HepG2 (cell line): Measurements from ENCODE around the gene AHCY. TPM values are rescaled to one million over a fixed set of nuclear protein-coding genes. Genes with fewer than 3 reads are reported as not detected.

Experiments used
- ARNT2 ChIP-seq: sonication (generic); formaldehyde crosslinking; IDR thresholded peaks from 2 replicates; pipeline ENCODE4 v1.8.0; 2022; ENCODE audit warnings: mild to moderate bottlenecking, low read depth, missing genetic modification reagents, moderate library complexity
- CENPT ChIP-seq: sonication (generic); formaldehyde crosslinking; IDR thresholded peaks from 2 replicates; pipeline ENCODE4 v1.8.0; 2022; ENCODE audit warnings: low read depth, mild to moderate bottlenecking, moderate library complexity, missing genetic modification reagents
- CREB1 ChIP-seq, 2 experiments: fragments of 450-650 bp in 1 of 2; IDR thresholded peaks; 2 replicates each; pipeline ENCODE4 v1.6.1; 2016 to 2017; ENCODE audit warnings: control low read depth in 1 of 2, mild to moderate bottlenecking in 1 of 2, missing compliant biosample characterization in 1 of 2, missing genetic modification characterization in 1 of 2
- HMG20A ChIP-seq: IDR thresholded peaks from 2 replicates; pipeline ENCODE4 v1.6.1; 2016; ENCODE audit warnings: borderline replicate concordance
- HNF4G ChIP-seq, 2 experiments: sonication (generic) in 1 of 2; formaldehyde crosslinking in 1 of 2; IDR thresholded peaks; 2 replicates each; pipeline versions ENCODE4 v1.4.0 to v1.6.1; 2011 to 2020; ENCODE audit warnings: borderline replicate concordance in 2 of 2, low read depth in 2 of 2, mild to moderate bottlenecking in 2 of 2, low read length in 1 of 2, missing genetic modification reagents in 1 of 2, moderate library complexity in 1 of 2
- NCOR1 ChIP-seq: fragments of 200-600 bp; sonication (generic); IDR thresholded peaks from 2 replicates; pipeline ENCODE4 v1.7.0; 2017; ENCODE audit warnings: antibody characterized with exemption, low read length, borderline replicate concordance
- NFIC ChIP-seq: IDR thresholded peaks from 2 replicates; pipeline ENCODE4 v1.6.1; 2012; ENCODE audit warnings: mild to moderate bottlenecking, low read length, inconsistent platforms
- NRL ChIP-seq: sonication (generic); formaldehyde crosslinking; IDR thresholded peaks from 2 replicates; pipeline ENCODE4 v1.5.0; 2020; ENCODE audit warnings: missing genetic modification reagents, mild to moderate bottlenecking, moderate library complexity, borderline replicate concordance
- POLR2A ChIP-seq, 2 experiments: IDR thresholded peaks; 2 replicates each; pipeline ENCODE4 v1.6.1; 2011; ENCODE audit warnings: low read depth in 2 of 2, low read length in 2 of 2, mild to moderate bottlenecking in 1 of 2, moderate library complexity in 1 of 2; ENCODE audit not compliant: insufficient read depth in 1 of 2
- SALL2 ChIP-seq: sonication (generic); formaldehyde crosslinking; IDR thresholded peaks from 2 replicates; pipeline ENCODE4 v1.8.1; 2023; ENCODE audit warnings: mild to moderate bottlenecking, missing genetic modification reagents, inconsistent platforms
- SIX4 ChIP-seq: sonication (generic); formaldehyde crosslinking; IDR thresholded peaks from 2 replicates; pipeline ENCODE4 v1.4.0; 2020; ENCODE audit warnings: missing genetic modification reagents
- SP2 ChIP-seq: sonication (generic); formaldehyde crosslinking; IDR thresholded peaks from 2 replicates; pipeline ENCODE4 v1.5.1; 2020; ENCODE audit warnings: mild to moderate bottlenecking, missing genetic modification reagents
- TP53 ChIP-seq: sonication (generic); formaldehyde crosslinking; conservative IDR thresholded peaks from 2 replicates; pipeline ENCODE4 v1.4.0; 2020; ENCODE audit warnings: missing genetic modification reagents
- U2AF1 ChIP-seq: fragments of 200-400 bp; formaldehyde crosslinking; optimal IDR thresholded peaks from 2 replicates; pipeline ENCODE3; 2017; ENCODE audit warnings: mild to moderate bottlenecking, low read depth, low read length
- YY1 ChIP-seq: IDR thresholded peaks from 2 replicates; pipeline ENCODE4 v1.6.1; 2011; ENCODE audit warnings: low read length, low read depth, moderate library complexity, mild to moderate bottlenecking; ENCODE audit not compliant: insufficient read depth, insufficient replicate concordance
- ZBTB42 ChIP-seq: sonication (generic); formaldehyde crosslinking; IDR thresholded peaks from 2 replicates; pipeline ENCODE4 v1.5.0; 2020; ENCODE audit warnings: mild to moderate bottlenecking, missing genetic modification reagents
- ZNF101 ChIP-seq: sonication (generic); formaldehyde crosslinking; IDR thresholded peaks from 2 replicates; pipeline ENCODE4 v1.4.0; 2020; ENCODE audit warnings: mild to moderate bottlenecking, low read depth, missing genetic modification reagents, borderline replicate concordance
- ZNF121 ChIP-seq: sonication (generic); formaldehyde crosslinking; IDR thresholded peaks from 2 replicates; pipeline ENCODE4 v1.5.0; 2020; ENCODE audit warnings: mild to moderate bottlenecking, missing genetic modification reagents
- polyA plus RNA-seq, 8 experiments: library from polyadenylated mRNA; depleted of rRNA in 3 of 8; stranded (reverse) in 7 of 8; unstranded in 1 of 8; fragments of >200 nt; fragmentation: Illumina TruSeq in 4 of 8; extraction: Trizol in 4 of 8; gene quantifications; 2 replicates each; pipeline versions ENCODE4 v1.2.1 to v1.2.3, GENCODE V29; 2011 to 2016; ENCODE audit warnings: low read depth in 4 of 8, missing spikeins in 1 of 8, mixed read lengths in 1 of 8; ENCODE audit not compliant: insufficient read depth in 1 of 8
- total RNA-seq, 5 experiments: library from RNA; depleted of rRNA; stranded (reverse); fragments of >200 nt; fragmentation: Illumina TruSeq; extraction: Trizol; gene quantifications; 2 replicates each; pipeline ENCODE4 v1.2.3, GENCODE V29; 2016; ENCODE audit warnings: low read depth in 1 of 5
- TF ChIP-seq, protein P1 (sequence below): sonication (generic); formaldehyde crosslinking; IDR thresholded peaks from 2 replicates; pipeline ENCODE4 v1.9.0; 2021; ENCODE audit warnings: mild to moderate bottlenecking, missing genetic modification reagents
- TF ChIP-seq, protein P2 (sequence below): sonication (generic); formaldehyde crosslinking; IDR thresholded peaks from 2 replicates; pipeline ENCODE4 v1.9.0; 2022; ENCODE audit warnings: missing genetic modification reagents, mild to moderate bottlenecking, borderline replicate concordance
- TF ChIP-seq, protein P3 (sequence below): sonication (generic); formaldehyde crosslinking; IDR thresholded peaks from 2 replicates; pipeline ENCODE4 v1.4.0; 2020; ENCODE audit warnings: mild to moderate bottlenecking, missing genetic modification reagents

The AHCY gene
- total and polyA plus RNA-seq, 2 of the 13 experiments (the other 11 are each of a cell fraction or from before 2014, with no cell fraction given), result 407 to 419 TPM

DNA sequence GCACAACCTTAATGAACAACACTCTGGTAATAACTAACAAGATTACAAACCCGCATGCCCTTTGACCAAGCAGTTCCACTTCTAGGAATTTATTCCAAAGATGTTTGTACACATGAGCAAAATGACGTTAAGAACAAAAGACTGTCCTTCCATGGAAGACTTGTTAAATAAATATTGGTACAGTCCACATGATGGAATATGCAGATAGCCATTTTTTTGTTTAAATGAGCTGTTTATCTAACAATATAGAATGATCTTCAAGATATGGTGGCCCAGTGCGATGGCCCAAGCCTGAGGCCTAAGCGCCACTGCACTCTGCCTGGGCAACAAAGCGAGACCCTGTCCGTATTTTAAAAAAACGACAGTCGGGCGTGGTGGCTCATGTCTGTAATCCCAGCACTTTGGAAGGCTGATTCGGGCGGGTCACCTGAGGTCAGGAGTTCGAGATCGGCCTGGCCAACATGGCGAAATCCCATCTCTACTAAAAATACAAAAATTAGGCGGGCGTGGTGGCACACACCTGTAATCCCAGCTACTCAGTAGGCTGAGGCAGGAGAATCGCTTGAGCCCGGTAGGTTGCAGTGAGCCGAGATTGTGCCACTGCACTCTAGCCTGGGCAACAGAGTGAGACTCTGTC is 7.4 kb upstream of the AHCY start (continued):
- TF ChIP-seq, protein P1, sequence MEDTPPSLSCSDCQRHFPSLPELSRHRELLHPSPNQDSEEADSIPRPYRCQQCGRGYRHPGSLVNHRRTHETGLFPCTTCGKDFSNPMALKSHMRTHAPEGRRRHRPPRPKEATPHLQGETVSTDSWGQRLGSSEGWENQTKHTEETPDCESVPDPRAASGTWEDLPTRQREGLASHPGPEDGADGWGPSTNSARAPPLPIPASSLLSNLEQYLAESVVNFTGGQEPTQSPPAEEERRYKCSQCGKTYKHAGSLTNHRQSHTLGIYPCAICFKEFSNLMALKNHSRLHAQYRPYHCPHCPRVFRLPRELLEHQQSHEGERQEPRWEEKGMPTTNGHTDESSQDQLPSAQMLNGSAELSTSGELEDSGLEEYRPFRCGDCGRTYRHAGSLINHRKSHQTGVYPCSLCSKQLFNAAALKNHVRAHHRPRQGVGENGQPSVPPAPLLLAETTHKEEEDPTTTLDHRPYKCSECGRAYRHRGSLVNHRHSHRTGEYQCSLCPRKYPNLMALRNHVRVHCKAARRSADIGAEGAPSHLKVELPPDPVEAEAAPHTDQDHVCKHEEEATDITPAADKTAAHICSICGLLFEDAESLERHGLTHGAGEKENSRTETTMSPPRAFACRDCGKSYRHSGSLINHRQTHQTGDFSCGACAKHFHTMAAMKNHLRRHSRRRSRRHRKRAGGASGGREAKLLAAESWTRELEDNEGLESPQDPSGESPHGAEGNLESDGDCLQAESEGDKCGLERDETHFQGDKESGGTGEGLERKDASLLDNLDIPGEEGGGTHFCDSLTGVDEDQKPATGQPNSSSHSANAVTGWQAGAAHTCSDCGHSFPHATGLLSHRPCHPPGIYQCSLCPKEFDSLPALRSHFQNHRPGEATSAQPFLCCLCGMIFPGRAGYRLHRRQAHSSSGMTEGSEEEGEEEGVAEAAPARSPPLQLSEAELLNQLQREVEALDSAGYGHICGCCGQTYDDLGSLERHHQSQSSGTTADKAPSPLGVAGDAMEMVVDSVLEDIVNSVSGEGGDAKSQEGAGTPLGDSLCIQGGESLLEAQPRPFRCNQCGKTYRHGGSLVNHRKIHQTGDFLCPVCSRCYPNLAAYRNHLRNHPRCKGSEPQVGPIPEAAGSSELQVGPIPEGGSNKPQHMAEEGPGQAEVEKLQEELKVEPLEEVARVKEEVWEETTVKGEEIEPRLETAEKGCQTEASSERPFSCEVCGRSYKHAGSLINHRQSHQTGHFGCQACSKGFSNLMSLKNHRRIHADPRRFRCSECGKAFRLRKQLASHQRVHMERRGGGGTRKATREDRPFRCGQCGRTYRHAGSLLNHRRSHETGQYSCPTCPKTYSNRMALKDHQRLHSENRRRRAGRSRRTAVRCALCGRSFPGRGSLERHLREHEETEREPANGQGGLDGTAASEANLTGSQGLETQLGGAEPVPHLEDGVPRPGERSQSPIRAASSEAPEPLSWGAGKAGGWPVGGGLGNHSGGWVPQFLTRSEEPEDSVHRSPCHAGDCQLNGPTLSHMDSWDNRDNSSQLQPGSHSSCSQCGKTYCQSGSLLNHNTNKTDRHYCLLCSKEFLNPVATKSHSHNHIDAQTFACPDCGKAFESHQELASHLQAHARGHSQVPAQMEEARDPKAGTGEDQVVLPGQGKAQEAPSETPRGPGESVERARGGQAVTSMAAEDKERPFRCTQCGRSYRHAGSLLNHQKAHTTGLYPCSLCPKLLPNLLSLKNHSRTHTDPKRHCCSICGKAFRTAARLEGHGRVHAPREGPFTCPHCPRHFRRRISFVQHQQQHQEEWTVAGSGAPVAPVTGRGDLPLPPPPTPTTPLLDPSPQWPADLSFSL, result no peak
- TF ChIP-seq ZBTB42 (CRISPR knock-in tag) (no peak), POLR2A (IDR thresholded peaks at IDR 0.05; ENCODE audit: insufficient read depth in 1 of 2, low read depth in 2 of 2, low read length in 2 of 2) (peak in 1 of 2 experiments; percentile 1; a peak in 1 of 4 replicates), CREB1 (IDR thresholded peaks at IDR 0.05) (peak; percentile 43; the same call in 1 of the 2 replicates), CREB1 (CRISPR knock-in tag; IDR thresholded peaks at IDR 0.05) (peak; percentile 84), HNF4G (IDR thresholded peaks at IDR 0.05; ENCODE audit: borderline replicate concordance, low read depth, low read length) (peak; percentile 82), HNF4G (CRISPR knock-in tag; IDR thresholded peaks at IDR 0.05; ENCODE audit: borderline replicate concordance, low read depth) (peak; percentile 62; the same call in 1 of the 2 replicates), NFIC (peak; percentile 91), YY1 (peak; percentile 51), HMG20A (CRISPR knock-in tag) (peak; percentile 85), SIX4 (CRISPR knock-in tag) (peak; percentile 77; the same call in 1 of the 2 replicates), CENPT (no peak), NCOR1 (peak; percentile 97), SALL2 (CRISPR knock-in tag) (no peak), U2AF1 (no peak), SP2 (CRISPR knock-in tag) (no peak), TP53 (CRISPR knock-in tag) (no peak), ARNT2 (CRISPR knock-in tag) (peak; percentile 23; the same call in 1 of the 2 replicates), ZNF121 (CRISPR knock-in tag) (peak; percentile 100), ZNF101 (no peak), NRL (0 out of 2 replicates have a peak, but pooled peaks have one; percentile 19)
- TF ChIP-seq, protein P2, sequence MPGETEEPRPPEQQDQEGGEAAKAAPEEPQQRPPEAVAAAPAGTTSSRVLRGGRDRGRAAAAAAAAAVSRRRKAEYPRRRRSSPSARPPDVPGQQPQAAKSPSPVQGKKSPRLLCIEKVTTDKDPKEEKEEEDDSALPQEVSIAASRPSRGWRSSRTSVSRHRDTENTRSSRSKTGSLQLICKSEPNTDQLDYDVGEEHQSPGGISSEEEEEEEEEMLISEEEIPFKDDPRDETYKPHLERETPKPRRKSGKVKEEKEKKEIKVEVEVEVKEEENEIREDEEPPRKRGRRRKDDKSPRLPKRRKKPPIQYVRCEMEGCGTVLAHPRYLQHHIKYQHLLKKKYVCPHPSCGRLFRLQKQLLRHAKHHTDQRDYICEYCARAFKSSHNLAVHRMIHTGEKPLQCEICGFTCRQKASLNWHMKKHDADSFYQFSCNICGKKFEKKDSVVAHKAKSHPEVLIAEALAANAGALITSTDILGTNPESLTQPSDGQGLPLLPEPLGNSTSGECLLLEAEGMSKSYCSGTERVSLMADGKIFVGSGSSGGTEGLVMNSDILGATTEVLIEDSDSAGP (CRISPR knock-in tag), result peak; percentile 65; the same call in 1 of the 2 replicates
- TF ChIP-seq, protein P3, sequence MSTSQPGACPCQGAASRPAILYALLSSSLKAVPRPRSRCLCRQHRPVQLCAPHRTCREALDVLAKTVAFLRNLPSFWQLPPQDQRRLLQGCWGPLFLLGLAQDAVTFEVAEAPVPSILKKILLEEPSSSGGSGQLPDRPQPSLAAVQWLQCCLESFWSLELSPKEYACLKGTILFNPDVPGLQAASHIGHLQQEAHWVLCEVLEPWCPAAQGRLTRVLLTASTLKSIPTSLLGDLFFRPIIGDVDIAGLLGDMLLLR (CRISPR knock-in tag), result no peak
